Measurements from ENCODE around the gene PDIK1L.

Gene PDIK1L

GRCh38 chr1:26070296-26070962 lies 41.2 kb upstream of the PDIK1L start:
- no peak overlapping the region for H3K4me3 ChIP-seq (ENCODE audit: low read length)
- DNase-seq (ENCODE audit: low read depth) = no peak
- TF ChIP-seq, protein P1, sequence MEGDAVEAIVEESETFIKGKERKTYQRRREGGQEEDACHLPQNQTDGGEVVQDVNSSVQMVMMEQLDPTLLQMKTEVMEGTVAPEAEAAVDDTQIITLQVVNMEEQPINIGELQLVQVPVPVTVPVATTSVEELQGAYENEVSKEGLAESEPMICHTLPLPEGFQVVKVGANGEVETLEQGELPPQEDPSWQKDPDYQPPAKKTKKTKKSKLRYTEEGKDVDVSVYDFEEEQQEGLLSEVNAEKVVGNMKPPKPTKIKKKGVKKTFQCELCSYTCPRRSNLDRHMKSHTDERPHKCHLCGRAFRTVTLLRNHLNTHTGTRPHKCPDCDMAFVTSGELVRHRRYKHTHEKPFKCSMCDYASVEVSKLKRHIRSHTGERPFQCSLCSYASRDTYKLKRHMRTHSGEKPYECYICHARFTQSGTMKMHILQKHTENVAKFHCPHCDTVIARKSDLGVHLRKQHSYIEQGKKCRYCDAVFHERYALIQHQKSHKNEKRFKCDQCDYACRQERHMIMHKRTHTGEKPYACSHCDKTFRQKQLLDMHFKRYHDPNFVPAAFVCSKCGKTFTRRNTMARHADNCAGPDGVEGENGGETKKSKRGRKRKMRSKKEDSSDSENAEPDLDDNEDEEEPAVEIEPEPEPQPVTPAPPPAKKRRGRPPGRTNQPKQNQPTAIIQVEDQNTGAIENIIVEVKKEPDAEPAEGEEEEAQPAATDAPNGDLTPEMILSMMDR (conservative IDR thresholded peaks at IDR 0.05; ENCODE audit: low read depth, low read length) = no peak

GRCh38 chr1:26070963-26071342 lies 40.7 kb upstream of the PDIK1L start:
- TF ChIP-seq, protein P1 (conservative IDR thresholded peaks at IDR 0.05; ENCODE audit: low read depth, low read length) = no peak
- DNase-seq (ENCODE audit: low read depth) = no peak
- H3K4me3 ChIP-seq (ENCODE audit: low read length) = no peak overlapping the region

DNA sequence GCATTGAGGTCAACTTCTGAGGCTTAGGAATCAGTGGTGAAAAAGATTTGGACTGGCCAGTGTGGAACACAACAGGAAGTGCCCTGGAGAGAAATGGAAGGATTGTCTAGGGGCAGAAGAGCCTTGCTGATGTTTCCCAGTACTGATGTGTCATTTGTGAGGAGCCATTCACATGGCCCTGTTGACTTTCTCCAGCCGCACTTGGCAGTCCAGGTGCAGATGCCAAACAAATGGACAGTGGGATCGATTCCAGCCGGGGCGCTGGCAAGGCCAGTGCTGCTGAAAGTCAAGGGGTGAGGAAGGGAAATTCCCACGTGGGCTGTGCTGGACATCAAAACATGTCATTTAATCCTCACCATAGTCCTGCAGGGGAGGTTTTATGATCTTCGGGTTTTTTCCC lies 39.3 kb upstream of the PDIK1L start:
- no peak overlapping the region for H3K4me3 ChIP-seq (ENCODE audit: low read length)
- TF ChIP-seq, protein P1 (conservative IDR thresholded peaks at IDR 0.05; ENCODE audit: low read depth, low read length) = no peak
- DNase-seq (ENCODE audit: low read depth) = no peak

DNA sequence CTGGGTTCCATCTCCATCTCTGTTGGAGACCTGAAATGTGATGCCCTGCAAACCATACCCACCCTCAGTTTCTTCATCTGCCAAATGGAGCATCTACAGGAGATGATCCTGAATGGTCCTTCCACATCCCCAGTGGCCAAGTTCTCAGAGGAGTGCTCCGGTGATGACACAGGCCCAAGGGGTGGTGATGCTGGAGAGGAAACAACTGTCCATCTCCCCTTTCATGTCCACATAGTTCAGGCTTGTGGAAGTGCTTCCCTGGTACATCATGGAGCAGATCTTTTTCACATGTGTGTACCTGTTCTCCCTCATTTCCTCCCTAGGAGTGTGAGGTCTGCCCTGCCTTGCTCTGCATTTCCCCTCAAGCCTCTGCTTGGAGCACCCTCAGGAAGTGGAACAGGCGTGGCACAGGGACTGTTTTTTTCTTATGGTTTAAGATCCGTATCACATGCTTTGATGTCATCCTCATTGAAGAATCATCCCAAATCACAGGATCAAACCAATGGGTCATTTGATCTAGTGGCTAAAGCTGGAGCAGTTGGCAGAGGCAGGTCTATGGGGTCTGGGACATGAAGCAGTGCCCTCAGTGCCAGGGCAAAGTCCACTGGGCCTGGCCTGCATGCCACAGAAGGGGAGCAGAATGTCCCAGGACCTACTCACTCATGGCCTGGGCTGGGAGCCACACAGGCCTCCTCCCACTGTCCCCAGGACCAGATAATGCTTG lies 36.0 kb upstream of the PDIK1L start:
- no peak for DNase-seq (ENCODE audit: low read depth)
- no peak overlapping the region for H3K4me3 ChIP-seq (ENCODE audit: low read length)
- TF ChIP-seq, protein P1 (conservative IDR thresholded peaks at IDR 0.05; ENCODE audit: low read depth, low read length) = no peak

DNA sequence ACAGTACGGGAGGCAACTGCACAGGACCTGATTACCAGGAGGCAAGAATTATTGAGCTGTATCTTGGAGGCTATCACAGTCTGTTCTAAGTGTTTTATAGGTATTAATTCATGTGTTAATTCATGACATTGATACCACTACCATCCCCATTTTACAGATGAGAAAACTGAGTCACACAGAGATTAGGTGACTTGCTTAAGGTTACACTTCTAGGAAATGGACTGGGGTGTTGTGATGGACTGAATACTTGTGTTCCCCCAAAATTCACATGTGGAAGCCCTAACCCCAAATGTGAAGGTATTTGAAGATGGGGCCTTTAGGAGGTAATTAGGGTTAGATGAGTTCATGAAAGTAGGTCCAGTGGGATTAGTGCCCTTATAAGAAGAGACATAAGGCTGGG lies 34.1 kb upstream of the PDIK1L start:
- TF ChIP-seq, protein P1 (conservative IDR thresholded peaks at IDR 0.05; ENCODE audit: low read depth, low read length) = no peak
- DNase-seq (ENCODE audit: low read depth) = no peak
- H3K4me3 ChIP-seq (ENCODE audit: low read length) = no peak overlapping the region

DNA sequence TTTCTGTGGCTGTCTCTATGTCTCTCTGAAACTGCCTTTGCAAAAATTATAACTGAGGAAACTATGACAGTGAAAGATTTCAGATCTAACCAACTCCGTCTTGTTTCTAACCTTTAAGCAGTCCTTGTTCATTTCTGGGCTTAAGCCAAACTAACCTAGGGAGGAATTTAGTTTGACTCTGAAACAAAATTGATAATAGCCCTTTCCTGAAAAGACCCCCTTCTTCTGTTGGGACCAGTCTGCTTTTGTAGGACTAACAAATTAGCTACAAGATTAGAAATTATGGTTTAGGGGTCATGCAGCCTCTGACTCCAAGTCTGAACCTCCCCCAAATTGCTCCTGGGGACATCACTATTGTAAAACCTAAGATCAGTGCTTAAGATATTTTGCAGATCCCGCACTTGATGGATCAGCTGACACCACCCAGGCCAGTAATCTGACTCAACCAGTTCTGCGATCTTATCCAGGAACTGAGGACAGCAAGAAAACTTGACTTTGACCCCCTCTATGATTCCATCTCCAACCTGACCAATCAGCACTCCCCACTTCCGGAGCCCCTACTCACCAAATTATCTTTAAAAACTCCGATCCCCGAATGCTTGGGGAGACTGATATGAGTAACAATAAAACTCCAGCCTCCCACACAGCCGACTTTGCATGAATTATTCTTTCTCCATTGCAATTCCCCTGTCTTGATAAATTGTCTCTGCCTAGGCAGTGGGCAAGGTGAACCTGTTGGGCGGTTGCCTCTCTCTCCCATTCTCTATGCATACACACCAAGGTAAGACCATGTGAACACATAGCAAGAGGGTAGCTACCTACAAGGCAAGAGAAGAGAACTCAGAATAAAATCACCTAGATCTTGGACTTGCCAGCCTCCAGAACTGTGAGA lies 33.1 kb upstream of the PDIK1L start:
- no peak for DNase-seq (ENCODE audit: low read depth)
- TF ChIP-seq, protein P1 (conservative IDR thresholded peaks at IDR 0.05; ENCODE audit: low read depth, low read length) = no peak
- no peak overlapping the region for H3K4me3 ChIP-seq (ENCODE audit: low read length)

Measured in retinal pigment epithelial cell (primary cell).